Stomach (tissue), 4 donors: ENCODE results near the gene FREM2.

Source experiments
- EP300 ChIP-seq: sonication (generic); formaldehyde crosslinking; IDR thresholded peaks from one replicate; pipeline ENCODE4 v1.6.1; 2017; ENCODE audit warnings: antibody characterized with exemption
- TF ChIP-seq, protein P1 (sequence below), 7 experiments: fragments of 450-650 bp in 4 of 7; fragments of 200-600 bp in 3 of 7; sonication (generic) in 3 of 7; IDR thresholded peaks; one replicate each; pipeline ENCODE4 v1.5.1; 2016 to 2019; ENCODE audit warnings: antibody characterized with exemption in 7 of 7, control low read depth in 2 of 7, mild to moderate bottlenecking in 1 of 7

DNA sequence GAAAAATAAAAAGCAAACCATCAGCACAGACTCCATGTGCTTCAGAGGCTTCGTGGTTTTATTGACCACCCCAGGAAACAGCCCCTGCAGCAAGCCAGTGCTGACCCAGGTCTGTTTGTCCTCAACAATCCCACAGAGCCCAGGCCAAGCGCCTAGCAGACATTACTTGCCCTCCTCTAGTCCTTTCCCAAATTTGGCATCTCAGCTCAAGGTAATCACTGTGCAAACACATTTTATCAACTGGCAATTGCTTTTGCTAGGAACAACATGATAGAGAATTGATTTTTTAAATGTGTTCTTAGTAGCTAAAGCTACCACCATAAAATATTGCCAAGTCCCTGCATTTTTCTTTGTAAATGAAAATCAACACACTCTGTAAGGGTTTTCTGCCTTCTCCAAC is 182.0 kb downstream of the FREM2 start:
- TF ChIP-seq, protein P1, sequence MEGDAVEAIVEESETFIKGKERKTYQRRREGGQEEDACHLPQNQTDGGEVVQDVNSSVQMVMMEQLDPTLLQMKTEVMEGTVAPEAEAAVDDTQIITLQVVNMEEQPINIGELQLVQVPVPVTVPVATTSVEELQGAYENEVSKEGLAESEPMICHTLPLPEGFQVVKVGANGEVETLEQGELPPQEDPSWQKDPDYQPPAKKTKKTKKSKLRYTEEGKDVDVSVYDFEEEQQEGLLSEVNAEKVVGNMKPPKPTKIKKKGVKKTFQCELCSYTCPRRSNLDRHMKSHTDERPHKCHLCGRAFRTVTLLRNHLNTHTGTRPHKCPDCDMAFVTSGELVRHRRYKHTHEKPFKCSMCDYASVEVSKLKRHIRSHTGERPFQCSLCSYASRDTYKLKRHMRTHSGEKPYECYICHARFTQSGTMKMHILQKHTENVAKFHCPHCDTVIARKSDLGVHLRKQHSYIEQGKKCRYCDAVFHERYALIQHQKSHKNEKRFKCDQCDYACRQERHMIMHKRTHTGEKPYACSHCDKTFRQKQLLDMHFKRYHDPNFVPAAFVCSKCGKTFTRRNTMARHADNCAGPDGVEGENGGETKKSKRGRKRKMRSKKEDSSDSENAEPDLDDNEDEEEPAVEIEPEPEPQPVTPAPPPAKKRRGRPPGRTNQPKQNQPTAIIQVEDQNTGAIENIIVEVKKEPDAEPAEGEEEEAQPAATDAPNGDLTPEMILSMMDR (IDR thresholded peaks at IDR 0.05), result no peak
- no peak for TF ChIP-seq EP300
